ENCODE results near the gene TMBIM4.
"Not testable (repeated sequence)": the region's sequence is repeated elsewhere in the genome, so short reads cannot be mapped to it uniquely, and the experiment has no call there.

The TMBIM4 gene

DNA sequence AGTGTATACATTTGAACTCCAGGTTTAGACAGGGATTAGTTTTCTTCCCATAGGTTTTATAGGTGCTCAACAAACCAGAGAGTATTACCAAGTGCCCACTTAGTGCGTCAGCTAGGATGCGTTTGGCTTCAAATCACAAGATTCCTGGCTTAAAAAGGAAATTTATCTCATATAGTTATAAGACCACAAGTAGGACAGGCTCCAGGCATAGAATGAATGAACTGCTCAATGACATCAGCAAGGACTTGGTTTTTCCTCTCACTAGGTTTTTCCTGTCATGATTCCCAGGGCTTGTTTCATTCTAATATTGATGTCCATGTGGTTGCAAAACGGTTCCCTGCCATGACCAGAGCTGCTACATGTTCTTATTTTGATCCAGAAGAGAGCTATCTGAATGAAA lies 13.2 kb upstream of the TMBIM4 start:
- DNase-seq = no peak

DNA sequence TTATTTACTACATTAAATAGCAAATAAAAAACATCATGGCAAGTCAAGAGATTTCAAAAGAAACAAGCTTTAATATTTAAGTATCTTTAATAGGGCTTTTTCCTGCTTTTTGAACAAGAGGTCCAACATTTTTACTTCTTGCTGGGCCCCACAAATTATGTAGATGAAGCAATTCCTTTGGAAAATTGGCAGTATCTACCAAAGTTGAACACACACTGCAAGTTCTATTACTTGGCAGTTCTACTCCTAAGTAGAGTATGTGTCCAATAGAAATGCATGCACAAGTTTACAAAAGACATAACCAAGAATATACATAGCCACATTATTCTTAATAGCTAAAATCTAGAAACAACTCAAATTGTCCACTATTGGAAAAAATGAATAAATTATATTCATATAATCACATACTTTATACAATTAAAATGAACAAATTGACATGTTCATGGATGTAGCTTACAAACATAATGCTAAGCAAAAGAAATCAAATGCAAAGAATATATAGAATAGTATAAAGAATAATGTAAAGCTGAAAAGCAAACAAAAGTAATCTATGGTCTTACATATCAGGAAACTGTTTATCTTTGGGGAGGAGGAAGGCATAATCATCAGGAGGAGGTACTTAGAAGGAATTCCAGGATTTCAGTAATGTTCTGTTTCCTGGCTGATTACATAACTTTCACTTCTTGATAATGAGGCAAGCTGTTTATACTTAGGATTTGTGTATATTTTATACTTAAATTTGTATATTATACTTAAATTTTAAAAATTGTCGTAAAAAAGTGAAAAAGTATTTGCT lies 6.5 kb upstream of the TMBIM4 start:
- DNase-seq = no peak

DNA sequence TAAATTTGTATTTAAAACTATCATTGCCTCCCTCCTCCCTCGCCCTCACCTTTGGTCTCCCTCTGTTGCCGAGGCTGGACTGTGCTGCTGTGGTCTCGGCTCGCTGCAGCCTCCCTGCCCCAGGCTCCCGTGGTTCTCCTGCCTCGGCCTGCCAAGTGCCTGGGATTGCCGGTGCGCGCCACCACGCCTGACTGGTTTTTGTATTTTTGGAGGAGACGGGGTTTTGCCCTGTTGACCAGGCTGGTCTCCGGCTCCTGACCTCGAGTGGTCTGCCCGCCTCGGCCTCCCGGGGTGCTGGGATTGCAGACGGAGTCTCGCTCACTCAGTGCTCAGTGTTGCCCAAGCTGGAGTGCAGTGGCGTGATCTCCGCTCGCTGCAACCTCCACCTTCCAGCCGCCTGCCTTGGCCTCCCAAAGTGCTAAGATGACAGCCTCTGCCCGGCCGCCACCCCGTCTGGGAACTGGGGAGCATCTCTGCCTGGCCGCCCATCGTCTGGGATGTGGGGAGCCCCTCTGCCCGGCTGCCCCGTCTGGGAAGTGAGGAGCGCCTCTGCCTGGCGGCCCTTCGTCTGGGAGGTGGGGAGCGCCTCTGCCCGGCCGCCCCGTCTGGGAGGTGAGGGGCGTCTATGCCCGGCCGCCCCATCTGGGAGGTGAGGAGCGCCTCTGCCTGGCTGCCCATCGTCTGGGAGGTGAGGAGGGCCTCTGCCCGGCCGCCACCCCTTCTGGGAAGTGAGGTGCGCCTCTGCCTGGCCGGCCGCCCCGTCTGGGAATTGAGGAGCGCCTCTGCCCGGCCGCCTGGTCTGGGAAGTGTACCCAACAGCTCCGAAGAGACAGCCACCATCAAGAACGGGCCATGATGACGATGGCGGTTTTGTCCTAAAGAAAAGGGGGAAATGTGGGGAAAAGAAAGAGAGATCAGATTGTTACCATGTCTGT lies 4.9 kb upstream of the TMBIM4 start:
- DNase-seq = not testable (repeated sequence)

DNA sequence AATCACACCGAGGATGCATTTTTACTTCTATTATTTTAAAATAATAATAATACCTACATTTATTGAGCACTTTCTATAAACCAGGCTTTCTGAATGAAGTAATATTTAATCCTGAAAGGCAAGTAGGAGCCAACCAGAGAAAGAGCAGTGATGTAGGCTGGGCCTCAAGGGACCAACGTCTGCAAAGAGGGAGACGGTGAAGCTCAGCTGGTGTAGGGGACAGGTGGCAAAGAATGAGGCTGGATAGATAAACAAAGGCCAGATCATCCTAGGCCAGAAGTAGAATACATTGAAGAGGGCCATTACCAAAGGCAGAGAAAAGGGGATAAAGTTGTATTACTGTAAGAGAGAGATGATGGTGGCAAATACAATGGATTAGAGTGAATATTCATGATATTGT lies 810 bp upstream of the TMBIM4 start:
- DNase-seq = no peak

DNA sequence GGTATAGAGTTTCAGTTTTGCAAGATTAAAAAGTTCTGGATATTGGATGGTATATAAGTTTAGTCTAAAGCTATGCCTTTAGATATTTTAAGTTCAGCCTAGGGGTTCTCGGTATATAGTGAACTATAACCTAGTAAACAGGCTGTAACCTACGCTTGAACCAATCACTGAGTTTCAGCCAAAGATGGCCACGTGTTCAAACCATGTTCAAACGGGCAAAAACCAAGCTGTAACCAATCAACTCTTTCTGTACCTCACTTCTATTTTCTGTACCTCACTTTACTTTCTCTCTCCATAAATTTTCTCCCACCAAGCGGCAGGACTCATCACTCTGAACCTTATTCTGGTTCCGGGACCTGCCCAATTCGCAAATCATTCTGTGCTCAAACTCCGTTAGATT lies 1.4 kb downstream of the TMBIM4 start:
- DNase-seq = no peak

DNA sequence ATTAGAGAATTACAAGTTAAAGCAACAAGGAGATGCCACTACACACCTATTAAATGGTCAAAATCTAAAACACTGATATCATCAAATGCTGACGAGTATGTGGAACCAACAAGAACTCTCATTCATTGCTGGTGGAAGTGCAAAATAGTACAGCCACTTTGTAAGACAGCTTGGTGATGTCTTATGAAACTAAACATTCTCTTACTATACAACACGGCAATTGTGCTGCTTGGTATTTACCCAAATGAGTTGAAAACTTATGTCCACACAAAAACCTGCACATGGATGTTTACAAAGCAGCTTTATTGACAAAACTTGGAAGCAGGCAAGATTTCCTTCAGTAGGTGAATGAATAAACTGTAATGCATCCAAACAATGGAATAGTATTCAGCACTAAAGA lies 3.2 kb downstream of the TMBIM4 start:
- no peak for DNase-seq

DNA sequence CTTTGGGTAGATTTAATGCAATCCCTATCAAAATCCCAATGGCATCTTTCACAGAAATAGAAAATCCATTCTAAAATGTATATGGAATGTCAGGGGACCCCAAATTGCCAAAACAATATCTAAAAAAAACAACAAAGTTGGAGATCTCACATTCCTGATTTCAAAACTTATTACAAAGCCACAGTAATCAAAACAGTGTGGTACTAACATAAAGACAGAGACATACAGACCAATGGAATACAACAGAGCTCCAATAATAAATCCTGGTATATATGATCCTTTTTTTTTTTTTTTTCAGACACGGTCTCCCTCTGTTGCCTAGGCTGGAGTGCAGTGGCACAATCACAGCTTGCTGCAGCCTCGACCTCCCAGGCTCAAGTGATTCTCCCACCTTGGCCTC lies 4.7 kb downstream of the TMBIM4 start:
- no peak for DNase-seq

DNA sequence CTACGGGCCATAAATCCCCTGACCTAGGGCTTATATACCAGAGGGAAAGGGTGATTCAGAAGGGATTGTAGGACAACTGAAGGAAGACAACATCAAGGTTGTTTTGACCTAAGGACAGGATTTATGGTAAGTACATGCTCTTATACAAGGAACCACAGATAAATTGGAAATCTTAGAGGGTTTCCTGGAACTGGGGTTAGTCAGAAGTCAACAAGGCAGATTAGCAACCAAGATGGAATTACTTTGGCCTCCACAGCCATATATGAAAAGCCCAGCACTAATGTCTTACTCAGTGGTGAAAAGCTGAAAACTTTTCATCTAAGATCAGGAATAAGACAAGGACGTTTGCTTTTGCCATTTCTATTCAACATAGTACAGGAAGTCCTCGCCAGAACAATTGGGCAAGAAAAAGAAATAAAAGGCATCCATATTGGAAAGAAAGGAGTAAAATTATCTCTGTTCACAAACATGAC lies 5.4 kb downstream of the TMBIM4 start:
- no peak for DNase-seq

DNA sequence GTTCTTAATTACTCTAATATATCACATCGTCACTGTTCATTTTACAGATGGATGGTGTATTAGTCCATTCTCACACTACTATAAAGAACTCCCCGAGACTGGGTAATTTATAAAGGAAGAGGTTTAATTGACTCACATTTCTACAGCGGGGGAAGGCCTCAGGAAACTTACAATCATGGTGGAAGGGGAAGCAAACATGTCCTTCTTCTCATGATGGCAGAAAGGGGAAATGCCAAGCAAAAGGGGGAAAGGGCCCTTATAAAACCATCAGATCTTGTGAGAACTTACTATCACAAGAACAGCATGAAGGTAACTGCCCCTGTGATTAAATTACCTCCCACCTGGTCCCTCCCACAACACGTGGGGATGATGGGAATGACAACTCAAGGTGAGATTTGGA lies 6.5 kb downstream of the TMBIM4 start:
- no peak for DNase-seq

DNA sequence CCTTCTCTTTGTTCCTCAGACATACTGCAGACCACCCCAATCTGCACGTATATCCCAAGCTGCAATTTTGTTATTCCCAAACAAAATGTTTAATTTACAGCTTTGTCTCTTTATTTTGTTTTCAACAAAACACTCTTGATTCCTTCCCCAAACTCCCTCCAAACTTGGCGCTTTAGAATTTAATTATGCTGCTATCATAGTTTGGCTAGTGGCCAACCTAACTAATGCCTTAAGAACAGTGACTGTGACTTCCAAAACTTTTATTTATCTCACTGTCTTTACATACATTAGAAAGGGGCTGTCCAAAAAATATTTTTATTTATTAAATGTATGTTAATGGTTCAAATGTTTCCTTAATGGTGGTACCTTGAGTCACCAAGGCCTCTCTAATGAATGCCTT lies 7.1 kb downstream of the TMBIM4 start:
- DNase-seq = no peak

DNA sequence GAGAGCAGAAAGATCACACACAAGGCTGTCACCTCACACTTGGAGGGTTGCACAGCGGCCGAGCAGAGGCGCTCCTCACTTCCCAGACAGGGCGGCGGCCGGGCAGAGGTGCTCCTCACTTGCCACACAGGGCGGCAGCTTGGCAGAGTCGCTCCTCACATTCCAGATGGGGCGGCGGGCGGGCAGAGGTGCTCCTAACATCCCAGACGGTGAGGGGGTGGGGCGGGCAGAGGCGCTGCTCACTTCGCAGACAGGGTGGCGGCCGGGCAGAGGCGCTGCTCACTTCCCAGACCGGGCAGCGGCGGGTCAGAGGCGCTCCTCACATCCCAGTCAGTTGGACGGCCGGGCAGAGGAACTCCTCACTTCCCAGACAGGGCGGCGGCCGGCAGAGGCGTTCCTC lies 9.1 kb downstream of the TMBIM4 start:
- DNase-seq = no peak

DNA sequence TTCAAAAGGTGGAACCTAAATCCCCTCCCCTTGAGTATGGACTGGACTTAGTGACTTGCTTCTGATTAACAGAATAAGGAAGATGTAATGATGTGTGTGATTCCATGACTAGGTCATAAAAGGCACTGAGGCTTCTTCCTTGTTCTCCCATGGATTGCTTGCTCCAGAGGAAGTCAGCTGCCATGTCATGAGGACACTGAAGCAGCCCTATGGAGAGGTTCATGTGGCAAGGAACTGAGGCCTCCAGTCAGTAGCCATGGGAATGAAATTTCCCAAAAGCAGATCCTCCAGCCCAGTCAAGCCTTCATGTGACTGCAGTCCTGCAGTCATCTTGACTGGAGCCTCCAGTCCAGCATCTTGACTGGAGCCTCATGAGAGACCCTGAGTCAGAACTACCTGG lies 10.7 kb downstream of the TMBIM4 start:
- no peak for DNase-seq

DNA sequence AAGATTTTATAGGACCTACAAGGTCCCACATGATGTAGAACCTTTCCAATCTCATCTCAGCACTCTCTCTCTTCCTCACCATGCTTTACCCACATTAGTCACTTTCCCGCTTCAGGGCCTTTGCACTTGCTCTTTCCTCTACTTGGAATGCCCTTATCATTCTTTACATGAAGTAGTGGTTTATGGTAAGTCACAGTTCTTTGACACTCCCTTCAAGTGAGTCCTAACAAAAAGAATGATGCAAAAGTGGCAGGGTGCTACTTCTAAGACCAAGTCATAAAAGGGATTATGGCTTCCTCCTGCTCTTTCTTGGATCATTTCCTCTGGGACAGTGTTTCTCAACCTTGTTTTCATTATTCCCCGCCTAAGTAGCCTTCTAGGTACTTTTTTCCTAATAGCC lies 13.1 kb downstream of the TMBIM4 start:
- no peak for DNase-seq

DNA sequence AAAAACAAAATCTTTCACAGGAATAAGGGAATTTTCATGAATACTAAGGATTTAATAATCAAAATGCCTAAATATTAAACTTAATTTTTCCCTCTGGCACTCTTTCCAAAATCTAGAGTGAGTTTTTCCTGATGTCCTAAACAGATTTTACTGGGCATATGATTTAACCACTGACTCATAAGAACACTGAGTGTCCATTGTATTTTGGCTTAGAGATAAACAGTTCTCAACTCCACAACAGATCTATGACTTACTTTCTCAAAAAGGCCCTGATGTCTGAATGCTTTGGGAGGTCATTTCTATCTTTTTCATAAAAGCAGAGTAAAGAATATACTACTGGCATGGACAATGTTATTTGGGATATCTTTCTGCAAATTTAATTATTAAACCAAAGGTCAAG lies 15.0 kb downstream of the TMBIM4 start:
- no peak for DNase-seq

DNA sequence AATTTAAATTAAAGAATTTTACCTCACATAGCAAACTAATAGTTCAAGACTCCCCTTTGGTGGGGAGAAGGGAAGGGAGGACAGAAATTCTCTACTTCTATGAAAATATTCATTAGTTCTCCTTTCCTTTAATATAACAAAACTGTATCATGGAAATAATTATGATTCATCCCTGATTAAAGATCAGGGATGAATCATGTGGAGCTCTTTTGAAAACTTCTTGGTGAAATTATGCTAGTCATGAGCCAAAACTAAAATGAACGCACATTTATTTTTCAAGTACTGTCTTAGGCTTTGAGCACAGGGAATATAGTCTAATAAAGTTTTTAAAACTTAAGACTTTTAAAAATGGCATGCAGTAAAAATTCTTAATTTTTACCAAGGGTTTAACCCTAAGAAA lies 17.1 kb downstream of the TMBIM4 start:
- no peak for DNase-seq

DNA sequence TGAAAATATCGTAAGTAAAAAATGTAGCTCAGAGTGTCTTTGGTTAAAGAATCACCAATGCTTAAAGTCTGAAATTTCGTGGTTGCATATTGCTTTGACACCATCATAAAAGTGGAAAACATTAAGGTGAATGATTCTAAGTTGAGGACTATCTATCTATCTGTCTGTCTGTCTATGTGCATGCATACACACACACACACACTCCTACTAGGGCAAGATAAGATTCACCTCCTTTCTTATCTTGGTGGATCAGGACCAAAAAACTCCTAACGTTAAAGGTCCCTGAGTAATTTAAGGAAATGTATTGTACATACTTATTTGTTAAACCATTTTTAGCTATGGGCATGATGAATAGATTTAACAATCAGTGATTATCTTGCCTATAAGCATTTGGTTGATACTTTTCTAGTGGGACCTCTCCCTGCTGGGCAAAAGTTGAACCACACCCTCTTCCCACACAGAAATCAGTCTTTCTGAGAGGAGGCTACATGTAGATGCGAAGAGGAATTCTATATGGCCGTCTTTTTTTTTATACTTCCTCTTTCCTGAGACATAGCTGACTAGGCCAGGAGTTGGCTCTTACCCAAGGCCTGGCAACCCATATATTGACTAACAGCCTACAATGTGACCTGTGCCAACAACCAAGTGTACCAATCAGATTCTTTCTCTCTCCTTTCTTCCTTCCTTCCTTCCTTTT lies 19.9 kb downstream of the TMBIM4 start:
- DNase-seq = no peak

DNA sequence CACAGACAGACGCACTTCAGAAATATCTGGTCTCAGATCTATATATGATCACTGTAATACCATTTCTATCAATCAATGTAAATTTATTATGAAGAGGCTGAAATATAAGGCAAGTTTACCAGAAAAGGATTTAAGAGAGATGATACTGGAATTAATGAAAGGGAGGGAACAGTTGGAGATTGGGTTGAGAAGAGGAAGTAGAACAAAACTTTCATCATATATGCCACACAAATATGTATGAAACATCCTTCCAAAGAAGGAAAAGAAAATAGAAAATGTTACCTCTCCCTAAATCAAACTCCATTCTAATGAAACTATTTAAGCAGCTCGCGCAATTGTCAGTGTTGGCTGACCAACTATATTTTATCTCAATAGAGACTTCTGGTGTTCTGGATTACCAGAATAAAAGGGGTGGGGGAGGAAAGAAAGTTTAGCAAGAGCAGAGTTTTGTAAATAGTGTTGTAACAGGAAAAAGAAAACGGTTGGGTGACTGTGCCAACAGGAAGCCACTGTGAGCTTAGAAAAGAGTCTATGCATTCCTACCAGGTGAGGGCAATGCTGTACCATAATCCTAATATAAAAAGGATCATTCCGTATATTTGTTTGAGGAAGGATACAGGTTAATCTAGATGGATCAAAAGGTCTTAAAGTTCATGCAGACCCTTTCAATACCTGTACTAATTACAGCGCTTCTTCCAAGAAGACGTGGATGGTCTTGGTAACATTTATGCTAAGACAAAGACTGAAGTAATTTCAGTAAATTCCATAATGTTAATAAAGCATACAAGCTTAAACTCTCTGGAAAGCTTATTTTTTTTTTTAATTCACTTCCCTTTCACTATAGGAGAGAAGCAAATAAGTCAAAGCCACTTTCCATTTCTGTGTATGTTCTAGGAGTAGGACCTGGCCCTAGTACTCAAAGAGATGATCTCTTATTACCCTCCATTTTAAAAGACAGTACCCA lies 24.7 kb downstream of the TMBIM4 start:
- no peak for DNase-seq

DNA sequence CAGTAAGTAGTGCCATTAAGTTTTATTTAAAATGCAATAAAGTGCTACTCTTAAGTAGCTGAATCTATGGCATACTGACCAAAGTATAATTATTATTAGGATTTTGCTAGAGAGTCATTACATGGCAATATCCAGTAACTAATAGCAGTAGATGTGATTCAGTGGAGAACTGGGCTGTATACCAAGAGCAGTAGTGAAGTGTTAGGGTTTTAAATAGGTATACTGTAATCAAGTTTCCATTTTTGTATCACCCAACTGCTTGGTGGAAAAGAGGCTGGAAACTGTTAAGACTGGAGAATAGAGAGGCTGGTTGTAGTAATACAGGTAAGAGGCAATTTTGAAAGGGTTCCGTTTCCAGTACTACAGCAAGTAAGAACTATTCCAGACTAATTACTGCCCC lies 25.9 kb downstream of the TMBIM4 start:
- DNase-seq = no peak

DNA sequence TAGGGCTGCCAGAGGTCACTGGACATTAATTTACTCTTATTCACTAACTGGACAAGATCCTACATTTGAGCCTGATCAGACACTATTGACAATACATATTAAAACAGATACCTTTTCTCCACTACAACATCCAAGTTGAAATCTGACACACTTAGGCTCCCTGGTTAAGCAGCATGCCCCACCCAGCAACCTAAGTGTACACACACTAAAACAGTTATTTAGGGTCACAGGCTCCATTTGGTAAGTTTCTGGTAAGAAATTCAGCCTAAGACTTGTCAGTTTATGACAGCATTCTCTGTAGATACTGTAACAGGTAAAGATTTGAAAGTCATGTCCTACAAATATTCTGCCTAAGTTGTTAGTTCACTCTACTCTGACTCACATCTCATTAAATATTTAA lies 27.0 kb downstream of the TMBIM4 start:
- DNase-seq = no peak

DNA sequence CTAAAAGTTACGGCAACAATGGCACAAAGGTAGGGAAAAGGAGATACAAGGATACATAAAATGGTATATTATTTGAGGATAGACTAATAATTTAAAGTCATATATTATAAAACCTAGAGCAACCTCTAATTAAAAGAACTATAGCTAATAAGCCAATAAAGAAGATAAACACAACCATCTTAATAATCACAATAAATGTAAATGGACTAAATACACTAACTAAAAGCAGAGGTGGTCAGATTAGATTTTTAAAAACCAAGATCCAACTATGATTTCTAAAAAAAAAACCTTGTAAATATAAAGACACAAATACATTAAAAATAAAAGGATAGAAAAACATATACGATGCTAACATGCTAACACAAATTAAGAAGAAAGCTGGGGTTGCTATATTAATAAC lies 28.5 kb downstream of the TMBIM4 start:
- no peak for DNase-seq

DNA sequence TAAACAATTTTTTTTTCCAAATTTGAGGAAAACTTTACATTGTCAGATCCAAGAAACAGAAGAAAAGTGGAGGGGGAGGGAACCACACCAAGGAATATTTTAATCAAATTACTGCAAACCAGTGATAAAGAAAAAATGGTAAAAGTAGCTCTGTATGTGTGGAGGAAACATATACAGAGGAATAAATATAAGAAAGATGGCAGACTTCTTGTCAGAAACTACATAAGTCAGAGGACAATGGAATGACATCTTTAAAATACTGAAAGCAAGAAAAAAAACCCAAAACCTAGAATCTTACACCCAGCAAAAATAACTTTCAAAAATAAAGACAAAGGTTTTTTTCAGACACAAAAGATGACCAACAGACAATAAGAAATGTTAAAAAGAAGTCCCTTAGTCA lies 29.1 kb downstream of the TMBIM4 start:
- no peak for DNase-seq

DNA sequence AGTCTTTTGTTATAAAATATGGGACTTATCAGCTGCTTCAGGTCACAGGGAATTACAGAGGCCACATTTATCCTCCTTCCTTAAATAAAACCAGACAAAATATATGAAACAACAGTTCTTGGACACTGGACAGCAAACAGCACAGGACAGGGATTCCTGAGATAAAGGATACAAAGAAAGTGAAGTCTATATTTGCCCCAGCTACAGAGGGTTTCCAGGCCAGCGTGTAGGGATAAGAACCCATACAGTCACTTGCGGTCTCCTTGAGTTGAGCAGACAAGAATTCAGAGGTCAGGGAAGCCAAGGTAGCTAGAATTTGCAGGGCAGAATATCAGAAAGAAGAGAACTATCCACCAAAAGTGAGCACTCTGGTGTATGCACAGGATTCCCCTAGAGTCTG lies 30.5 kb downstream of the TMBIM4 start:
- DNase-seq = no peak
